Activated T-cell treated with anti-CD3 and anti-CD28 coated beads, Interleukin-2, amount 50 U/mL, for 4 hours (primary cell): ENCODE results near the gene SPATA32. TPM values are rescaled to one million over a fixed set of nuclear protein-coding genes. Genes with fewer than 3 reads are reported as not detected.
A peak's percentile ranks its signal among the peaks of the same experiment; 100 is the strongest.

Experiments used
- ATAC-seq, 2 donors: fragments of 200-7000 bp; cut with Tn5 transposase; one replicate each; pipeline ENCODE4 v1.10.0; 2021
- DNase-seq: peaks from one replicate; pipeline ENCODE4 v3.0.0-alpha.2; 2020
- H3K27me3 Mint-ChIP-seq: one replicate; pipeline ENCODE4 v1.8.0; 2021; ENCODE audit warnings: low read depth, mixed read lengths
- H3K36me3 Mint-ChIP-seq: one replicate; pipeline ENCODE4 v1.8.0; 2022; ENCODE audit warnings: mixed read lengths; ENCODE audit not compliant: insufficient read depth
- H3K4me1 Mint-ChIP-seq: one replicate; pipeline ENCODE4 v1.8.0; 2021; ENCODE audit warnings: low read depth, mixed read lengths
- H3K4me3 Mint-ChIP-seq: one replicate; pipeline ENCODE4 v1.8.0; 2021; ENCODE audit warnings: mild to moderate bottlenecking, moderate library complexity, mixed read lengths
- H3K9me3 Mint-ChIP-seq: one replicate; pipeline ENCODE4 v1.8.0; 2021; ENCODE audit warnings: mixed read lengths
- total RNA-seq, 3 donors: library from RNA; stranded (reverse); gene quantifications; one replicate each; pipeline ENCODE4 v1.2.1, GENCODE V29; 2021

SPATA32 gene
- total RNA-seq, 3 donors from 2014 or later: 0.25 to 0.63 (median 0.27) TPM

DNA sequence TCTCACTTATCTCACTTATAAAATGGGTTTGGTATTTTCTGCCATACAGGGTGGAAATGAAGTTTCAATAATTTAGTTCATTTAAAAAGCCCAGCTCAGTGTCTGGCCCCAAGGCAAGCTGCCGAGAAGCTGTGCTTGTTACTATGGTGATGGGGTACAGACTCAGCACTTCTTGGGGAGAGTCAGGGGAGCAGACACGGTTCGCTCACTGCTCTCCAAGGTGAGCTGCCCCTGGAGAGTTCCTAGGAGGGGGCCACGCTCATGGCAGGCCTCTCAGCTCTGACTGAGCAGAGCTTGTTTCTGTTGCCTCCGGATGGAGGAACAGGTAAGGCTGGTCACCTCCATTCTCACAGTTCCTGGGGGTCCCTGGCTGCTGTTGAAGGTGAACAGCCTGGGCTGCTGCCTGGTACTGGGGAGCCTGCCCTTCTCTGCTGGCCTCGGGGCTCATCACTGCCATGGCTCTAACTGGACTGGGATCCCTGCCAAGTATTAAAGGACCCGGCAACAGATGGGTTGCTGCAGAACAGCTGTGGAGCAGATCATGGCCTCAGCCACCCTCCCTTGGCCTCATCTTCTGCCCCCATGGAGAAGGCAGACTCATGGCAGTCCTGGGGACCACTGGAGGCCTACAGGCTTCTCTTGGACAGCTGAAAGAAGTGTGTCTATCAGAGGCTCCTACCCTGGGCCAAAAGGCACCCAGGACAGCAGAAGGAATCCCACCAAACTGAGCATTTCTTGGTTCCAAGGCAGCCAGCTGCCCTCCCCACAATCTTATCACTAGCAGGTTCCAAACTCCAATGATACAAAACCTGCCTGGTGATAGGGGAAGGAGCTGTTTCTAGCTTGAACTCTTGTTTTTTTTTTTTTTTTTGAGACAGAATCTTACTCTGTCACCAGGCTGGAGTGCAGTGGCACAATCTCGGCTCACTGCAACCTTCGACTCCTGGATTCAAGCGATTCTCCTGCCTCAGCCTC lies 25.9 kb upstream of the SPATA32 start:
- DNase-seq (no peak), ATAC-seq (no peak)
- Mint-ChIP-seq H3K4me3 (no peak overlapping the region), H3K27me3 (no peaks in the 10 kb centered on the region), H3K36me3 (peaks cover 29% of the 10 kb centered on the region), H3K4me1 (peaks cover 15% of the 10 kb centered on the region), H3K9me3 (no peaks in the 10 kb centered on the region)

- Mint-ChIP-seq H3K9me3 (no peaks in the 10 kb centered on the region), H3K4me3 (no peak overlapping the region), H3K36me3 (peaks cover 30% of the 10 kb centered on the region), H3K4me1 (peaks cover 4% of the 10 kb centered on the region), H3K27me3 (no peaks in the 10 kb centered on the region)
- DNase-seq: no peak
- no peak for ATAC-seq
Observed at GRCh38 chr17:45286286-45286685, 24.4 kb upstream of the SPATA32 start.

- no peaks in the 10 kb centered on the region for H3K4me1 Mint-ChIP-seq
- no peaks in the 10 kb centered on the region for H3K9me3 Mint-ChIP-seq
- DNase-seq (peak; percentile 47), ATAC-seq (peak; percentile 56 to 57)
- no peak overlapping the region for H3K4me3 Mint-ChIP-seq
- no peaks in the 10 kb centered on the region for H3K27me3 Mint-ChIP-seq
- peaks cover 32% of the 10 kb centered on the region for H3K36me3 Mint-ChIP-seq
Observed at GRCh38 chr17:45284176-45285140, 22.6 kb upstream of the SPATA32 start.

DNA sequence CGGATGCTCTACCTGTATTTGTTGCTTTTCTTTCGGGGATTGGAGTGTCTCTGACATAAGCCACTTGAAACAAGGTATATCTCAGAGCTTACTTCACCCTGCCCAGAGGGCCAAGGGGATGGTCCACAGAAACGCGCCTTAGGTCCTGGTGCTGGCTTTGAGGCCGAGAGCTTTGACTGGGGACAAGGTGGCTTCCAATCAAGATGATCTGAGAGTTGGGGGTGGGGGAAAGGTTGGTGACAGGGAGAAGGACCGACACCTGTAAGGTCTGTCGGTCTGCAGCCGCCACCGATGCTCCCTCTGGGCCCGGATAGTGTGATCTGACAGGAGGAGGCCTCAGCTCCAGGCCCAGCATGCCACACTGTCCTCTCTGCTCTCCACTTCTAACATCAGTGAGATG lies 21.8 kb upstream of the SPATA32 start:
- DNase-seq: no peak
- Mint-ChIP-seq H3K27me3 (no peaks in the 10 kb centered on the region), H3K9me3 (no peaks in the 10 kb centered on the region), H3K4me1 (no peaks in the 10 kb centered on the region), H3K36me3 (peaks cover 30% of the 10 kb centered on the region), H3K4me3 (no peak overlapping the region)
- ATAC-seq: no peak

DNA sequence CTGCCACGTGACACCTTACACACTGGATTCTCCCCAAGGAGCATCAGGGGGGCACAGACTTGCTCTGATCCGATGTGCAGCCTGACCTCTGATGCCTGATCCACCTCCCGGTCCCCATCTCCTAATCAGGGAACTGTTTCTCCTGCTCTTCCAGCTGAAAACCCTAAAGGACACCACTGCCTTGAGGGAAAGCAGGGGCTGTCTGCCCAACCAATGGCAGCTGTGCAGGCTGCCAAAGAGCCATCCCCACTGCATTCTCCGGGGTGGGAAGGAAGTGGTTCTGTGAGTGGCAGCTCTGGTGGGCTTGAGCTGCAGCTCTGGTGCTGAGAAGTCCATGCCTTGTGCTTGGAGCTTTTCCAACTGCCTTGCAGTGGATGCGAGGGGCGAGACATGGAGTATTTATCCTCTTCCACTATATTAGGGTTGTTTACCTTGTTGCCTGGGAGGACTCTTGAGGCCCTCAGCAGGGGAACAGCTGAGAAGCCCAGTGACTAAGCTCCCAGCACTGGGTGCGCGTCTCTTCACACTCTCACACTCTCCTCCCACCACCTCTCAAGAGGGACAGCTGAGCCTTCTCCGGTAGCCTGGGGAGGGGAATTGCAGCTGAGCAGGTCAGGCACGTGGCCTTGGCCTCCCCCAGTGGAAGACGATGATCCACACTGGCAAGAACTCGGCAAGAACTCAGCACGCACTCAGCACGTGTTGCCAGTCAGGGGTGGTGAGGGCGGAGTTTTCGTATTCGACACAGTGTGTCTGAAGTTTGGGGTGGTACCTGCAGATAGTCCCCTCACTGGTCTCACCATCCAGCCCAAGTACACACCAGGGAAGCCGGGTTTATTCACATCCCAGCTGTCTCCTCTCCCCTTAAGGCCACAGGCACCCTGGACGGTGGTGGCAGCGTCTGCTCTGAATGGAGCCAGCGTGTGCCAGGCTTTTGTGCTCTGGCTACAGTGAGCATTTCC lies 21.1 kb upstream of the SPATA32 start:
- DNase-seq (no peak), ATAC-seq (peak; percentile 47 to 58)
- H3K27me3 Mint-ChIP-seq: no peaks in the 10 kb centered on the region
- peaks cover 30% of the 10 kb centered on the region for H3K36me3 Mint-ChIP-seq
- no peaks in the 10 kb centered on the region for H3K9me3 Mint-ChIP-seq
- peaks cover 1% of the 10 kb centered on the region for H3K4me1 Mint-ChIP-seq
- H3K4me3 Mint-ChIP-seq: no peak overlapping the region

DNA sequence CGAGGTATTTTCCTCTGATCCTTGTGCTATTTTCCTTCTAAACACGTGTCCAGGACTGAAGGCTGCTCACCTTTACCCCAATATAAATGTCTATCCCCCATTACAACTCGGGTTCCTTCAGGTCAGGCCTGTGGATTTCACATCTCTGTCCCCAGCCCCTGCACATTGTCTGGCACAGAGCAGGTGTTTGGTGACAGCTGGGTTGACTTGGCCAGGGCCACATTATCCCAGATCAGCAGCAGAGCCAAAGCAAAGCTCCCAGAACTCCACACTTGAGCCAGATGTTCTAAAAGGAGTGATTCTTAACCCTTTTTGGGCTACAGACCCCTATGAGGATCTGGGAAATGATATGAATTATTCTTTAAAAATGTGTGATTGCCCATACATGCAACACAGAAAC lies 18.0 kb upstream of the SPATA32 start:
- H3K36me3 Mint-ChIP-seq: peaks cover 19% of the 10 kb centered on the region
- ATAC-seq: no peak
- DNase-seq: no peak
- H3K9me3 Mint-ChIP-seq: no peaks in the 10 kb centered on the region
- no peak overlapping the region for H3K4me3 Mint-ChIP-seq
- no peaks in the 10 kb centered on the region for H3K27me3 Mint-ChIP-seq
- peaks cover 10% of the 10 kb centered on the region for H3K4me1 Mint-ChIP-seq

DNA sequence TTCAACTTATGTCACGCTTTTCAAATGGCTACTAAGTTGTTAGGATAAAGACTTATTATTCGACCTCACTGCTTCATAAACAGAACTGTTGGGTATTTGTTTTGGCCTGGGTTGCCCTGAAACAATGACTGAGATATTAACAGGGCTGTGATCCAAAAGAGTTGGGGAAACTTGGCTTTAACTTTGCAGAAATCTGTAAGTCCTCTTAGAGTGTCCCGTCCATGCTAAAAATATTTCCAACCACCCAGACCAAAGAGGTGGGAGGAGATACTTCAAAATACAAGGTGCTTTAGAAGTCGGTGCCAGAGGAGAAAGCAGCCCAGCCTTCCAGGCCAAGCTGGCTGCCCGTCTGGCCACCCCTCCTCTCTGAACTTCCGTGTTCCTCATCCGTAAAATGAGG lies 16.1 kb upstream of the SPATA32 start:
- peaks cover 10% of the 10 kb centered on the region for H3K4me1 Mint-ChIP-seq
- no peak overlapping the region for H3K4me3 Mint-ChIP-seq
- DNase-seq (no peak), ATAC-seq (no peak)
- peaks cover 15% of the 10 kb centered on the region for H3K36me3 Mint-ChIP-seq
- no peaks in the 10 kb centered on the region for H3K9me3 Mint-ChIP-seq
- no peaks in the 10 kb centered on the region for H3K27me3 Mint-ChIP-seq

DNA sequence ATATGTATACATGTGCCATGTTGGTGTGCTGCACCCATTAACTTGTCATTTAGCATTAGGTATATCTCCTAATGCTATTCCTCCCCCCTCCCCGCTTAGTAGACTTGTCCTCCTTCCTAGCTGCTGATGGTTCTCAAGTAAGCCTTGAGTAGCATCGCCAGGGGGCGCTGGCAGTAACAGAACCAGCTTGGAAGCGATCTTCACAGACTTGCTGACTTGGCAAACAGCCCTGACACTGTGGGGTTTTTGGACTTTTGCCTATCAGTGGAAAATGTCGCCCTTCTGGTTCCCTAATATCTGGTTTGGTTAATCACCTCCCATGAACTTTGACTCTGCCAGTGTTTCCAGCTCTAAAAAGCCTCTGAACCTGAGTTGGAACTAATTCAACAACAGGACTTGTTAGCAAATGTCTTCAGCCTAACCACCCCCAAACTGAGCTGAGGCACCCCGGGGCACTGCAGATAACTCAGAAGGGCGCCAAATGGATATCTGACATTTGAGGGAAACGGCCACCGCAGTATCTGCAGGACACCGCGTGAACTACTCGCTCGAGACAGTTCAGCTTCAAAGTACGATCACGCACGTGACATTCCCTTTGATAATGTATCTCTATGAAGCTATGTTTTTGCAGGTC lies 15.4 kb upstream of the SPATA32 start:
- Mint-ChIP-seq H3K4me3 (no peak overlapping the region), H3K27me3 (no peaks in the 10 kb centered on the region), H3K36me3 (peaks cover 16% of the 10 kb centered on the region), H3K4me1 (peaks cover 10% of the 10 kb centered on the region), H3K9me3 (no peaks in the 10 kb centered on the region)
- DNase-seq (peak; percentile 91), ATAC-seq (peak; percentile 89 to 95)

DNA sequence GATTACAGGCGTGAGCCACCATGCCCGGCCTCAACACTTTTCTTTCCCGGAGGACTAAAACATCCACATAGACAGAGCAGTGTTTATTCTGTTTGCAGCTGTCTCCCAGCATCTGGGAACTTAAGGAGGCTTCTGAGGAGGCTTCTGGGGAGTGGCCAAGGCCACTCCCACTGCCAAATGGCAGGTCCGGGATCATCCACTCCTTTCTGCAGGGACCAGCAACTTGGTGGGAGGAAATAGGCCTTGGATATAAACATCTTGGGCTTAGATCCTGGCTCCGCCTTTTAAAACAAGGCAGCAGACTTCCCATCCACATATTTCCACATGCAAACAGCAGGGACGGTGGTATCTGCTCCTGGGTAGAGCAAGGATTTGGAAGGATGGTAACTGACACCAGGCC lies 14.1 kb upstream of the SPATA32 start:
- Mint-ChIP-seq H3K4me1 (peaks cover 11% of the 10 kb centered on the region), H3K9me3 (no peaks in the 10 kb centered on the region), H3K4me3 (no peak overlapping the region), H3K27me3 (no peaks in the 10 kb centered on the region), H3K36me3 (peaks cover 16% of the 10 kb centered on the region)
- no peak for DNase-seq
- no peak for ATAC-seq

DNA sequence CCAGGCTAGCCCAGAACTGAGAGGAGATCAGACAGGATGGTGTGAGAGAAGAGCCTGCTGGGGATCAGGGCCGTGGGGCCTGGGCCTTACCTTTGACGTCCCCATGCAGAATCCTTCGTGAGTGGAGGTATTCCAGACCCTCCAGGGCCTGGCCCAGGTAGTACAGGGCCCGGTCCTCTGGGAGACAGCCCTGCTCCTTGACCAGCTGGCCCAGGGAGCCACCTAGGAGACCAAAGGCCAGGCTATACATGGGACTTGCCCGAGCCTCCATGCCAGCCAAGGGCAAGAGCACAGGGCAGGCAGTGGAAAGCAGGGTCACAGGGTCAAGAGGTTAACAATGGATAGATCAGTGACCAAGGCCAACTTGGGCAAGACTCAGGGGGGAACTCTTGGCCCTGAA lies 12.1 kb upstream of the SPATA32 start:
- Mint-ChIP-seq H3K4me1 (peaks cover 25% of the 10 kb centered on the region), H3K36me3 (peaks cover 16% of the 10 kb centered on the region), H3K4me3 (no peak overlapping the region), H3K27me3 (no peaks in the 10 kb centered on the region), H3K9me3 (no peaks in the 10 kb centered on the region)
- no peak for ATAC-seq
- no peak for DNase-seq

GRCh38 chr17:45273551-45273957 lies 11.7 kb upstream of the SPATA32 start:
- Mint-ChIP-seq H3K27me3 (no peaks in the 10 kb centered on the region), H3K4me1 (peaks cover 25% of the 10 kb centered on the region), H3K9me3 (no peaks in the 10 kb centered on the region), H3K36me3 (peaks cover 19% of the 10 kb centered on the region), H3K4me3 (no peak overlapping the region)
- no peak for DNase-seq
- ATAC-seq: no peak

DNA sequence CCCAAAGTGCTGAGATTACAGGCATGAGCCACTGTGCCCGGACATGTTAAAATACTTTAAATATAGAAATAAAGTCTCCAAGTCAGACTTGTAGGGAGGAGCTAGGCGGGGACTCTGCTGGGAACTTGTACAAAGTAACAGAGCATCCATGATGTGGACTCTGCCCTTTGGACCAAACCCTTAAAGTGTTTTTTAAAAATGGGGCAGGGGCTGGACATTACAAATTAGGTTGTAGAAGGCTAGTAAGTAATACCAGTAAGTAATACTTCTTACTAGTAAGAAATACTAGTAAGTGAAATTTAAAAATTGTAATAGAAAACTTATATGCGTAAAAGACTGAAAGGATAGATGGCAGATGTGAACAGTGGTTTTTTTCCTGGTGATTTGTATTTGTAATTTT lies 9.7 kb upstream of the SPATA32 start:
- no peaks in the 10 kb centered on the region for H3K27me3 Mint-ChIP-seq
- H3K9me3 Mint-ChIP-seq: no peaks in the 10 kb centered on the region
- peaks cover 15% of the 10 kb centered on the region for H3K4me1 Mint-ChIP-seq
- no peak for ATAC-seq
- H3K36me3 Mint-ChIP-seq: peaks cover 26% of the 10 kb centered on the region
- no peak for DNase-seq
- H3K4me3 Mint-ChIP-seq: no peak overlapping the region

DNA sequence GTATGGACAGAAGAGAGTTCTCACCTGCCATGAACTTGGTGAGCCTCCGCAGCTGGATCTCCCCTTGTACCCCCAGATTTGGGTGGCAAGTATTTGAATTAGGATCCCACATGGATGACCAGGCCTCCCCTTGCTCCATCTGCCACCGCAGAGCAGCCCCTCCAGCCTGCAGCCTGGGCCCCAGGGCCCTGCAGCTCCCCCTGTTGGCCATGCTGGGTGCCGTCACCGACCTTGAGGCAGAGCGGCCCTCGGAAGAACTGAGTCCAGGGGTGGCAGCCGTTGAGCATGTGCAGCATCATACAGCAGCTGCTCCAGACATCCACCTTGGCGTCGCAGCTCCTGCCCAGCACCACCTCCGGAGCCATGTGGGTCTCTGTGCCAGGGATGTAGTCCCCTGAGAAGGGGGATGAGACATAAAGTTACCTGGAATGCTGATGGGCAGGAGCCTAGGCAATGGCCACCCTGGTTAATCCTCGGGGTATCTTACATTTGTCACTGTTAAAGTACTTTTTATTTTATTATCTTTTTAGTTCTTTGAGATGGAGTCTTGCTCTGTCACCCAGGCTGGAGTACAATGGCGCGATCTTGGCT lies 9.0 kb upstream of the SPATA32 start:
- H3K36me3 Mint-ChIP-seq: peaks cover 30% of the 10 kb centered on the region
- no peak overlapping the region for H3K4me3 Mint-ChIP-seq
- H3K4me1 Mint-ChIP-seq: peaks cover 15% of the 10 kb centered on the region
- H3K9me3 Mint-ChIP-seq: no peaks in the 10 kb centered on the region
- H3K27me3 Mint-ChIP-seq: no peaks in the 10 kb centered on the region
- DNase-seq: peak; percentile 55
- ATAC-seq: peak; percentile 69 to 79
